Activated CD4-positive, alpha-beta T cell treated with anti-CD3 and anti-CD28 coated beads, Interleukin-2, amount 50 U/mL, for 1 hour (primary cell): ENCODE measurements around the gene FARP2.
"Not testable (repeated sequence)": the region's sequence is repeated elsewhere in the genome, so short reads cannot be mapped to it uniquely, and the experiment has no call there.

Experiments
- DNase-seq: peaks from one replicate; pipeline ENCODE4 v3.0.0-alpha.2; 2020

The FARP2 gene

GRCh38 chr2:241368643-241369042 lies 12.6 kb downstream of the FARP2 start:
- no peak for DNase-seq

GRCh38 chr2:241372361-241372992 lies 16.4 kb downstream of the FARP2 start:
- DNase-seq: no peak

DNA sequence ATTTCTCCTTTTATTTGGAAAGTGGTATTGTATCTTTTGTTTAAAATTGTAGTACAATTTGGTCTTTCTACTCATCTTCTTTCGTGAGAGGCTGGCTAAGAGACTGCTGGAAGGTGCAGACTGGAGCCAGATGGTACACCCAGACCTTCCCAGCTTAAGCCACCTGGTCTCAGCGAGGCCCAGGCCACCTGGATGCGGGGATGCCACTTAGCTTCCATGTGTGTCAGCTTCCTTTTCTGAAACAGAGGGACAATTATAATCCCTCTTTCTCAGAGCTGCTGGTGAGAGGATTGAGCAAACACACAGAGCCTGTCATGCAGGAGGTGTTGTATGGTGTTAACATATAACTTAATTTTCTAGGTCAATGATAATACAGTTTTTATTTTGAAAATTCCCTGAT lies 17.4 kb downstream of the FARP2 start:
- no peak for DNase-seq

- DNase-seq: not testable (repeated sequence)
Observed at GRCh38 chr2:241373906-241374305, 17.8 kb downstream of the FARP2 start.

GRCh38 chr2:241375300-241375699 lies 19.2 kb downstream of the FARP2 start:
- DNase-seq: no peak

GRCh38 chr2:241376808-241377207 lies 20.7 kb downstream of the FARP2 start:
- DNase-seq: no peak

DNA sequence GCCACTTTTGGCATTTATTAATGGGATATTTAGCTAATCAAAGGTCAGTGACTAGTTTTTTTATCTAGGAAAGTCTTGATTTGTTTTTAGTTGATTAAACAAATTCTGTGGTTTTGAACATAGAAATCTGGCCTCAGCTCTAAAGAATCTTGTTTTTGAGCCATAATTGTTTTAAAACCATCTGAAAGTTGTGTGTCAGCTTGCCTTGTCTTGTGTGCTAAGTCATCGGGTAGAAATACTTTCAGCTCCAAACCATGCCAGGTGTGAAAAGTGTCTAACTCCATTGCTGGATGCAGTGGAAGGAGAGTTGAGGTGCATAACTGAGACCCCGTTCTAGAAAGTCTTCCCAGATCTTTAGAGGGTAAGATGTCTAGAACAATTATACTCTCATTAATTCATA lies 22.7 kb downstream of the FARP2 start:
- no peak for DNase-seq

DNA sequence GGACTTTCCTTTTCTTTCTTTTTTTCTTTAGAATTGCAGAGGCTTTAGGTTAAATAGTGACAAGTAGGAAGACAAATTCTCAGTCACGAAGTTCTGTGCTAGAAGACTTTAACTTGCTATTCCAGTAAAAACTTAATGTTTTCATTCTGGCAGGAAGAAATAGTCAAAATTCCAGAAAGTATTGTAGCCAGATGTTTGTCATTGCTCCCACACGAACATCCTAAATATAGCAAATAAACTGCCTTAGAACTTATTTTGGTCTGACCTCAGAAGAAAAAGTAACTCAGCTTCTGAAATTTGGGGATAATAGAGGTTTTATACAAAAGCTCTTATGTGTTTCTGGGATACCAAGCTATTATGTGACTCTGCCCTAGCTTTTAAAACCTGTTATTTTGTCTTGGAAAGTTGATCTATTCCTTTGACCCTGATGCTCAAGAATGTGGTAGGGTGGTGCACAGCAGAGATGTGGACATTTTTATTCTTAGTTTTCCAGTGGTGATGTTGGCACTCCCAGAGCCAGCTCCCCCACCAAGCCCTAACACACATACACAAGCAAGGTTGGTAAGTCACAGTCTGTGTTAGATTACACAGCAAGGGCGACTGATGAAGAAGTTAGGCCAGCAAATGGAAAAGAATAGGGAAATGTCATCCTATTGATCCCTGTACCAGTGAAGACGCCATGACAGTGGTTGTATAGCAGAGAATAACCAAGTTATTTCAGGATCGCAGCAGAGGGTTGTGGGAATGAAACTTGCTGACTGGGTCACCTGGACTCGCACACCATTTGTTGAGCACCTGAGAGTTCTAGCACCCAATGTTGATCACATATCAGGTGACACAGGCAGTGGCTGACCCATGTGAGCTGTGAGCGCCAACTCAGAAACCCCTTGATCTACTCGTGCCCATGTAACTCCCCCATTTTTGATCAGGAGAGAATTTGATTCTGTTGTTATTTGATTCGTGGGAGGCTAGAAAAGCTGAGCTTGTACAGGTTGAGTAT lies 23.7 kb downstream of the FARP2 start:
- no peak for DNase-seq

GRCh38 chr2:241381872-241382271 lies 25.8 kb downstream of the FARP2 start:
- DNase-seq: no peak

- DNase-seq: not testable (repeated sequence)
Observed at GRCh38 chr2:241385450-241385849, 29.4 kb downstream of the FARP2 start.

GRCh38 chr2:241386519-241386918 lies 30.4 kb downstream of the FARP2 start:
- no peak for DNase-seq

GRCh38 chr2:241389697-241390096 lies 33.6 kb downstream of the FARP2 start:
- DNase-seq: no peak

GRCh38 chr2:241390301-241391206 lies 34.5 kb downstream of the FARP2 start:
- DNase-seq: no peak

DNA sequence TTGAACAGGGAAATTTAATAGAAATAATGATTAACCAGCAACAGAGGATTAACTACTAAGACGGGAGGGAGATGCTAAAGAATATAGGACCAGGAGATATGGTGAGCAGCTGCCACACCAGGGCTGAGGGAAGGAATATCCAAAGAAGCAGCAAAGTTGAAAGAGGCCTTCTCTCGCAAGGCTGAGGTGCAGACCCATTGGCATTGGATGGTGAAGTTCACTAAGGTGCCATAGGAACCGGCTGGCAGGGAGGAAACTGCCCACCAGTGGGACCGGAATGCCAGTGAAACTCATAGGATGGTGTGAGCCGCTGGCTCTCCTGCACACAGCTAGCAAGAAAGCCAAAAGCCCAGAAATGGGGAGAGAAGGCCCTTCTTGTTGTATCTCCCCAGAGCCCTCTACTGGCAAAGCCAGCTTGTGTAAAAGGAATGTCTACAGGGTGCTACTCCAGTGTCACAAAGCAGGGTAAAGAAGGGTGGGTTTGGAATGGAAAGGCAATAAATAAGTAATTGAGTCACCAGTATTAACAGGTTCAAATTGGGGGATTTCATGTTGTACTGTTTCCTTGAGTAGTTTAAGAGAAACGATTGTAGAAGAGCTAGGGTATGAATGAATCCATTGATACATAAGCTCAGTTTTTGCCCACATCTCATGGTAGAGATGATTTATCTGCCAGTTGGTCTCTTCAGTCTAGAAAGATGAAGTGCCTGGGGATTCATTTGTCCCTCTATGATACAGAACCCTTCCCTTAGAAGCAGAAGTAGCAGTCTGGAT lies 36.0 kb downstream of the FARP2 start:
- no peak for DNase-seq

DNA sequence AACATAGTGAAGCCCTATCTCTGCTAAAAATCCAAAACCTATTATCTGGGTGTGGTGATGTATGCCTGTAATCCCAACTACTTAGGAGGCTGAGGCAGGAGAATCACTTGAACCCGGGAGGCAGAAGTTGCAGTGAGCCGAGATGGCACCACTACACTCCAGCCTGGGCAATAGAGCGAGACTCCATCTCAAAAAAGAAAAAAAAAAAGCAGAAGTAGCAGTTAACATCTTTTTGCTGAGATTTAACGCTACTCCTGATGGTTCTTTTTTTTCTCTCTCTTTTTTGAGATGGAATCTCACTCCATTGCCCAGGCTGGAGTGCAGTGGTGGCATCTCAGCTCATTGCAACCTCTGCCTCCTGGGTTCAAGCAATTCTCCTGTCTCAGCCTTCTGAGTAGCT lies 36.7 kb downstream of the FARP2 start:
- DNase-seq: not testable (repeated sequence)

GRCh38 chr2:241393524-241394196 lies 37.6 kb downstream of the FARP2 start:
- DNase-seq: no peak

DNA sequence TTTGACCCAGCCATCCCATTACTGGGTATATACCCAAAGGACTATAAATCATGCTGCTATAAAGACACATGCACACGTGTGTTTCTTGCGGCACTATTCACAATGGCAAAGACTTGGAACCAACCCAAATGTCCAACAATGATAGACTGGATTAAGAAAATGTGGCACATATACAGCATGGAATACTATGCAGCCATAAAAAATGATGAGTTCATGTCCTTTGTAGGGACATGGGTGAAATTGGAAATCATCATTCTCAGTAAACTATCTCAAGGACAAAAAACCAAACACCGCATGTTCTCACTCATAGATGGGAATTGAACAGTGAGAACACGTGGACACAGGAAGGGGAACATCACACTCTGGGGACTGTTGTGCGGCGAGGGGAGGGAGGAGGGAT lies 40.7 kb downstream of the FARP2 start:
- DNase-seq: not testable (repeated sequence)

DNA sequence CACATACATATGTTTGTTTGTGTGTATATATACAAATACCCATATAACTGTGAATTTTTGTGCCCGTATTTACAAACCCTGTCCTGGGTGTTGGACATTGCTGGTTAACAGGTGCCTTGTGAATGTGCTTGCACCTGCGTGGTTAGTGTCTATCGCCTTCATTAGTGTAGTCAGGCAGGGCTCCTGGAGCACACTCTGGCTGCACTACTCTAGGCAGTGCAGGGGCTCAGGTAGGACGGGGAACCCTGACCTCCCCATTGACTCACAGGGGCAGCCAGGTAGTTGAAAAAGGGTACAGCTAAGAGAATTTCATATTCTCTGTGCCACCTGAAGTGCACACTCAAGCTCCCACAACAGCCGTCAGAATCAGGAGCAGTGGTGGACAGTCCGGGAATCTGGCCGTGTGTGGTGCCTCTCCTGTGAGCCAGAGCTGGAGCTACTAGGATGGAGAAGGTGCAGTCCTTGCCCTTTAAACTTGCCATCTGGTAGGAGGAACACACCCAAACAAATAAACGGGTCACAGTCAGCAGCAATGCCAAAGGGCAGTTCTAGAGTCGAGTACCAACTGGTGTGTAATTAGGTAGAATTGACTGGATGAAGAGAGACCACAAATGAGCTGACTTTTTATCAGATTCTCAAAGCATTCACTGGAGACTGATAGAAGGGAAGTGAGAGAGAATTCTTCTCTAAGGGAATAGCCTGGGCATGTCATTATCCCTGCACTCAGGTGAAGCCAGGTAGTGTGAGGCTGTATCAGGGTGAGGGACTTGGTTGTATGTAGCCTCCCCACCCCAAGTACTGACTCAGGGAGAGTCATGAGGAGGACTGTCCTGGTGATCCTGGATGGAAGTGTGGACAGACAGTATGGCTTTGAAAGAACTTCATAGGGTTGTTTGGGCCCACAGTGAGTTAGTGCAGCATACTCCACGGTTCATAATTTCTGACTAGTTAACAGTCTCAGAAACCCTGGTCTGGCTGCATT lies 44.1 kb downstream of the FARP2 start:
- no peak for DNase-seq

GRCh38 chr2:241408849-241409248 lies 52.8 kb downstream of the FARP2 start:
- no peak for DNase-seq

GRCh38 chr2:241410739-241411176 lies 54.7 kb downstream of the FARP2 start:
- no peak for DNase-seq
